HEK293 (cell line): ENCODE measurements around the gene PET100.

Experiments used
- CTCF ChIA-PET: fragments of 350-600 bp; formaldehyde crosslinking; extraction: SDS; loops from one replicate; lab custom pipeline; 2021; ENCODE audit warnings: antibody characterized with exemption; lab: Yijun Ruan, JAX
- POLR2A ChIA-PET: fragments of 300-600 bp; formaldehyde crosslinking; extraction: SDS; loops from one replicate; lab custom pipeline; 2020; ENCODE audit warnings: antibody characterized with exemption, inconsistent platforms; lab: Yijun Ruan, JAX
- H3K27ac ChIP-seq: fragments of 200-500 bp; sonication (Bioruptor generic); 2 replicates; pipeline ENCODE4 v1.5.1; 2014; ENCODE audit warnings: low read depth, low read length, control low read depth, inconsistent platforms; ENCODE audit errors: extremely low read depth
- H3K36me3 ChIP-seq, 2 experiments: fragments of 200-500 bp in 1 of 2; sonication (Bioruptor generic) in 1 of 2; 1 replicate in 1 of 2; 2 replicates in 1 of 2; pipeline ENCODE4 v1.5.1; 2014 to 2017; ENCODE audit warnings: inconsistent platforms in 2 of 2, low read length in 2 of 2; ENCODE audit not compliant: control insufficient read depth in 2 of 2, insufficient read depth in 1 of 2
- H3K4me1 ChIP-seq: fragments of 200-500 bp; sonication (Bioruptor generic); 2 replicates; pipeline ENCODE4 v1.5.1; 2014; ENCODE audit warnings: mild to moderate bottlenecking, low read length, inconsistent platforms; ENCODE audit not compliant: control insufficient read depth, insufficient read depth
- H3K4me3 ChIP-seq: 2 replicates; pipeline ENCODE4 v1.5.1; 2011; ENCODE audit warnings: low read depth, mild to moderate bottlenecking, control low read depth, low read length, moderate library complexity
- H3K9me3 ChIP-seq: fragments of 200-500 bp; sonication (Bioruptor generic); 2 replicates; pipeline ENCODE4 v1.5.1; 2014; ENCODE audit warnings: low read depth, low read length, inconsistent platforms; ENCODE audit not compliant: control insufficient read depth, insufficient read depth
- GLIS1 ChIP-seq: fragments of 450-650 bp; formaldehyde crosslinking; IDR thresholded peaks from 2 replicates; pipeline ENCODE4 v1.5.1; 2016; ENCODE audit warnings: missing biosample characterization, missing genetic modification characterization
- KLF1 ChIP-seq: fragments of 450-650 bp; formaldehyde crosslinking; IDR thresholded peaks from 2 replicates; pipeline ENCODE4 v1.5.1; 2016; ENCODE audit warnings: missing biosample characterization, missing genetic modification characterization
- KLF17 ChIP-seq: fragments of 450-650 bp; formaldehyde crosslinking; IDR thresholded peaks from 2 replicates; pipeline ENCODE4 v1.5.1; 2016; ENCODE audit warnings: missing biosample characterization, missing genetic modification characterization
- KLF8 ChIP-seq: fragments of 450-650 bp; formaldehyde crosslinking; IDR thresholded peaks from 2 replicates; pipeline ENCODE4 v1.5.1; 2016; ENCODE audit warnings: missing biosample characterization, missing genetic modification characterization
- MEIS1 ChIP-seq: sonication (generic); formaldehyde crosslinking; IDR thresholded peaks from 2 replicates; pipeline ENCODE4 v1.8.1; 2022; ENCODE audit warnings: missing genetic modification reagents, mild to moderate bottlenecking, borderline replicate concordance
- OSR2 ChIP-seq: fragments of 450-650 bp; formaldehyde crosslinking; IDR thresholded peaks from 2 replicates; pipeline ENCODE4 v1.5.1; 2016; ENCODE audit warnings: missing biosample characterization, missing genetic modification characterization
- PRDM1 ChIP-seq: fragments of 450-650 bp; formaldehyde crosslinking; IDR thresholded peaks from 2 replicates; pipeline ENCODE4; 2016; ENCODE audit warnings: missing biosample characterization, missing genetic modification characterization
- PRDM10 ChIP-seq: fragments of 450-650 bp; formaldehyde crosslinking; IDR thresholded peaks from 2 replicates; pipeline ENCODE4 v1.5.1; 2016; ENCODE audit warnings: missing biosample characterization, missing genetic modification characterization
- ZBTB8A ChIP-seq: fragments of 450-650 bp; formaldehyde crosslinking; IDR thresholded peaks from 2 replicates; pipeline ENCODE4 v1.5.1; 2016; ENCODE audit warnings: missing biosample characterization, missing genetic modification characterization
- ZIC2 ChIP-seq: fragments of 450-650 bp; formaldehyde crosslinking; IDR thresholded peaks from 2 replicates; pipeline ENCODE4 v1.5.1; 2016; ENCODE audit warnings: missing biosample characterization, missing genetic modification characterization
- ZNF112 ChIP-seq: fragments of 450-650 bp; formaldehyde crosslinking; IDR thresholded peaks from 2 replicates; pipeline ENCODE4 v1.5.0; 2017; ENCODE audit warnings: missing biosample characterization, missing genetic modification characterization
- ZNF24 ChIP-seq: fragments of 450-650 bp; formaldehyde crosslinking; IDR thresholded peaks from 2 replicates; pipeline ENCODE4 v1.5.1; 2016; ENCODE audit warnings: missing biosample characterization, missing genetic modification characterization
- ZNF391 ChIP-seq: fragments of 450-650 bp; formaldehyde crosslinking; IDR thresholded peaks from 2 replicates; pipeline ENCODE4 v1.5.1; 2016; ENCODE audit warnings: low read depth, missing biosample characterization, missing genetic modification characterization, borderline replicate concordance
- ZNF548 ChIP-seq: fragments of 450-650 bp; formaldehyde crosslinking; IDR thresholded peaks from 2 replicates; pipeline ENCODE4 v1.5.1; 2016; ENCODE audit warnings: missing biosample characterization, missing genetic modification characterization
- ZNF580 ChIP-seq: fragments of 450-650 bp; formaldehyde crosslinking; IDR thresholded peaks from 2 replicates; pipeline ENCODE4 v1.5.1; 2016; ENCODE audit warnings: missing biosample characterization, missing genetic modification characterization
- ZNF621 ChIP-seq: fragments of 450-650 bp; formaldehyde crosslinking; IDR thresholded peaks from 2 replicates; pipeline ENCODE4 v1.5.1; 2017; ENCODE audit warnings: missing biosample characterization, missing genetic modification characterization
- ZNF623 ChIP-seq: fragments of 450-650 bp; formaldehyde crosslinking; IDR thresholded peaks from 2 replicates; pipeline ENCODE4 v1.5.1; 2016; ENCODE audit warnings: missing biosample characterization, missing genetic modification characterization
- ZNF629 ChIP-seq: fragments of 450-650 bp; formaldehyde crosslinking; IDR thresholded peaks from 2 replicates; pipeline ENCODE4 v1.5.1; 2017; ENCODE audit warnings: missing biosample characterization, missing genetic modification characterization
- ZNF843 ChIP-seq: fragments of 450-650 bp; formaldehyde crosslinking; IDR thresholded peaks from 2 replicates; pipeline ENCODE4 v1.5.1; 2016; ENCODE audit warnings: missing biosample characterization, missing genetic modification characterization
- ZSCAN5A ChIP-seq: fragments of 450-650 bp; formaldehyde crosslinking; IDR thresholded peaks from 2 replicates; pipeline ENCODE4 v1.5.1; 2016; ENCODE audit warnings: missing biosample characterization, missing genetic modification characterization
- TF ChIP-seq, protein P1 (sequence below): fragments of 450-650 bp; formaldehyde crosslinking; IDR thresholded peaks from 2 replicates; pipeline ENCODE4 v1.5.1; 2016; ENCODE audit warnings: missing biosample characterization, missing genetic modification characterization

PET100 gene

DNA sequence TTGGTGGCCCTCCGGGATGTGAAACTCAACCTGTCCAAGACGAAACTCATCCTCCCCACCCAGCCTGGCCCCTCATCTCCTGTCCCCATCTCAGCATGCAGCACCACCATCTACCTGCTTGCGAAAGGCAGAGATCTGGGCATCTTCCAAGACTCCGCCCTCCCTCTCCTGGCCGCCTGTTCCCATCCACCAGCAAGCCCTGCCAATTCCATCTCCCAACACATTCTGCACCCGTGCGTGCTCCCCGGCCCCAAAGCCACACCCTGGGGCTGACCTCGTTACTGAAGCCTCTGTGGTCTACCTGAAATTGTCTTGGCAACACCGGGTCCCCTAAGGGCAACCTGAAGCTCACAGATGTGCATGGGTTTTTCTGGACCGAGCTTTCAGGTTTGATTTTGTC, 47.1 kb upstream of the PET100 start:
- H3K36me3 ChIP-seq = no peaks in the 10 kb centered on the region
- no peak overlapping the region for H3K4me3 ChIP-seq
- no peaks in the 10 kb centered on the region for H3K9me3 ChIP-seq
- no peaks in the 10 kb centered on the region for H3K4me1 ChIP-seq
- POLR2A ChIA-PET = no interaction called here
- TF ChIP-seq PRDM1 (tag by site-specific recombination) (no peak), ZNF112 (no peak), GLIS1 (tag by site-specific recombination) (no peak), PRDM10 (tag by site-specific recombination) (no peak), ZNF391 (tag by site-specific recombination) (no peak), KLF8 (tag by site-specific recombination) (no peak), ZNF623 (tag by site-specific recombination) (no peak), KLF17 (tag by site-specific recombination) (no peak), ZBTB8A (tag by site-specific recombination) (no peak), ZNF621 (tag by site-specific recombination) (no peak), KLF1 (no peak), ZNF629 (no peak), ZNF548 (tag by site-specific recombination) (no peak), ZIC2 (no peak), MEIS1 (CRISPR knock-in tag) (no peak)
- TF ChIP-seq, protein P1, sequence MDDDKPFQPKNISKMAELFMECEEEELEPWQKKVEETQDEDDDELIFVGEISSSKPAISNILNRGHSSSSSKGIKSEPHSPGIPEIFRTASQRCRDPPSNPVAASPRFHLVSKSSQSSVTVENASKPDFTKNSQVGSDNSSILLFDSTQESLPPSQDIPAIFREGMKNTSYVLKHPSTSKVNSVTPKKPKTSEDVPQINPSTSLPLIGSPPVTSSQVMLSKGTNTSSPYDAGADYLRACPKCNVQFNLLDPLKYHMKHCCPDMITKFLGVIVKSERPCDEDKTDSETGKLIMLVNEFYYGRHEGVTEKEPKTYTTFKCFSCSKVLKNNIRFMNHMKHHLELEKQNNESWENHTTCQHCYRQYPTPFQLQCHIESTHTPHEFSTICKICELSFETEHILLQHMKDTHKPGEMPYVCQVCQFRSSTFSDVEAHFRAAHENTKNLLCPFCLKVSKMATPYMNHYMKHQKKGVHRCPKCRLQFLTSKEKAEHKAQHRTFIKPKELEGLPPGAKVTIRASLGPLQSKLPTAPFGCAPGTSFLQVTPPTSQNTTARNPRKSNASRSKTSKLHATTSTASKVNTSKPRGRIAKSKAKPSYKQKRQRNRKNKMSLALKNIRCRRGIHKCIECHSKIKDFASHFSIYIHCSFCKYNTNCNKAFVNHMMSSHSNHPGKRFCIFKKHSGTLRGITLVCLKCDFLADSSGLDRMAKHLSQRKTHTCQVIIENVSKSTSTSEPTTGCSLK = no peak
- TF ChIP-seq, all 188 proteins: peak for 0
- no peak overlapping the region for H3K27ac ChIP-seq
- CTCF ChIA-PET = interaction anchor here (0.6 to 3.9 kb wide), 2 partner anchors 12 to 13 kb away, joined by 3 to 21 read pairs; no protein-coding TSS in a partner anchor

- no peak overlapping the region for H3K4me3 ChIP-seq
- ChIA-PET CTCF (interaction anchor here (1.1 kb wide), 1 partner anchor 22 kb away, joined by 3 read pairs; no protein-coding TSS in a partner anchor), POLR2A (no interaction called here)
- H3K27ac ChIP-seq = no peak overlapping the region
- TF ChIP-seq ZNF843 (tag by site-specific recombination) = no peak
- no peak for TF ChIP-seq ZNF580 (tag by site-specific recombination)
- TF ChIP-seq OSR2 (tag by site-specific recombination) = no peak
- TF ChIP-seq ZNF24 (tag by site-specific recombination) = no peak
- no peak for TF ChIP-seq ZSCAN5A (tag by site-specific recombination)
- no peaks in the 10 kb centered on the region for H3K4me1 ChIP-seq
- no peaks in the 10 kb centered on the region for H3K9me3 ChIP-seq
- H3K36me3 ChIP-seq = no peaks in the 10 kb centered on the region
Measured at GRCh38 chr19:7589822-7590221, 39.8 kb upstream of the PET100 start.
